ENCODE data around the gene ANKRD6.
A peak's percentile ranks its signal among the peaks of the same experiment; 100 is the strongest.

The ANKRD6 gene

DNA sequence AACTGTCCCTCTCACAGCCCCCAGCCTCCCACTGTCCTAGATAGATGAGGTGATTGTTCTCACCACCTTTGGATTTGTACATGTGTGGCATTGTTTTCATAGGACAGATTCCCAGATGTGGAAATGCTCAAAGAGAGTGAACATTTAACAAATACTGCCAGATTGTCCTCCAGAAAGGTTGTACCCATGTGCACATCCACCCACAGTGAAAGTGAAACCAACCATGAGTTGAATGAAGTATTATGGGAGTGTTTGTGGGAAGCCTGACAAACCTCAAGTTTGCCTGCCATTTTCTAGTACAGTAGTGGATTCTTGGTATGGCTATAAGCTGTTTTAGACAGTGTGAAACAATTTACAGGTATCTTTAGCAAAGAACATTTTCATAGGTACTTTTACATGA, 42.7 kb downstream of the ANKRD6 start:
- no peak for DNase-seq

DNA sequence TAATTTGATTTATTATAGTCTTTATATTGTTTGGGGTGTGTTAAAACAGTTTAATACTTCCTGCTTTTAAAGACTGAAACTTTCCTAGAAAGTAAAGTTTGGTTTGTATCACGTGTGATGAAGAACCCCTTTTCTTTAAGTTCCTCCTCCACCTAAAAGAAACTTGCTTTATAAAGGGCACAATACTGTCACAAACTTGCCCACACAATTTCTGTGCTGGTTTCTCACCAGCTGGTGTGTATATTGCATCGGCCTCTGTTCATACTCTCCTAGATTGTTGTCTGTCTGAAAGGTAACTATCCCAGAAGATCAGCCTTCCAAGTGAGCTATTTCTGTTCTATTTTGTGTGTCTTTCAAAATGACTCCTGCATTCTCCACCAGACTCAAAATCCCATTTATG, 46.9 kb downstream of the ANKRD6 start:
- no peak for DNase-seq

DNA sequence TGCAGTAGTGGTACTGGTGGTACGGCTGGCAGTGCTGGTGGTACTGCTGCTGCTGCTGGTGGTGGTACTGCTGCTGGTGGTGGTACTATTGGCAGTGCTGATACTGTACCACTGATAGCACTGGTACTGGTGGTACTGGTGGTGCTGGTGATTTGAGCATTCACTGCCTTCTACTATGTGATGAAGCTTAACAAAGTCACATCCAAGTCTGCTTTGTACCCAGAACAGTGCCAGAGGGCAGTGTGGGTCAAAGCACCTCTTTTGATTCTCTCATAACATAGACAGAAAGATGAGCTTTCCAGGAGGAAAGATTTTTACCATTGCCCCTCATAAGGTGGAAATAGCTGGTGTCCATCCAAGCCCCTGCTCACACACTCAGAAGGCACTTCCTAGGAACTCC, 48.7 kb downstream of the ANKRD6 start:
- DNase-seq: no peak

DNA sequence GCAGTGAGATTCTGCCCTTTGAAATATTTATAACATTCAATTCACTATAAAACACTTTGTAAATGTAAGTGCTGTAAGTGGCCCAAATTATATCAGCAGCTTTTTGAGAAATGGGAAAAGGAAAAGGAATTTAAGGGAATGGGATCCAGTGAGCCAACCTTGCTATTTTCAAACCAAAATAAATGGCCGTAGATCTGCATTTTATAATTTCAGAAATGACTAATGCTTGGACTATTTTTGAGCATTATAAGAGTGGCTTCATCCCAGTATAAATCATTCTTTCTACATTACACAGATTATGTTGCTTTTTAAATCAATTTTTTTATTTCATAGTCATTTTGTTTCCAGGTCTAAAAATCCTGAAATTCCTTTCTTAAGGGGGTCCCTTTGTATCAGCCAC, 49.2 kb downstream of the ANKRD6 start:
- no peak for DNase-seq

DNA sequence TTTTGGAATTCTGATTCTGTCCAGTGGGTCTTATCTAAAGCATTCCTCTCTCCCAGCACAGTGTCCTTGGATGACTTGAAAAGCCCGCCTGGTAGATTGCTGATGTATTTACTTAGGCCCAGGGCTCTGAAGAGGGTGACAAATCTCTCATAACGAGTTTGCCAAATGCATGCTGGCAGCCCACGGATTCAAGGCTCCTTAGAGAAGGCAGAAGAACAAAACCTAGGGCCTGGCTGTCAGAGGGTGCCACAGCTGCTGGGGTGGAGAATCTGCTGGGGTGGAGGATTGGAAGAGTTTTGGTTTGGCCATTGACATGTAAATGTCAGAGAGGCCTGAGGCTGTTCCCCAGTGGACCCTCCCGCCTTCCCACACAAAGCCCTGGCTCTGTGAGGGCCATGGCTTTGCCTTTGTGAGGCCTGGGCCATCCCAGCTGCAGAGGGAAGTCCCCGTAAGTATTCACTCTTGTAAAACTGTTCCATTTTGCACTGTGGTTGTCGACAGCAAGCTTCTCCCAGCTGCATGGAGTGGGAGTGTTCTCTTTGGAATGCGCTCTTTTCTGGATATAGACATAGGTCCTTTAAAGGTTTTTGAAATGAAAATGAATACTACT, 50.3 kb downstream of the ANKRD6 start:
- DNase-seq: no peak

DNA sequence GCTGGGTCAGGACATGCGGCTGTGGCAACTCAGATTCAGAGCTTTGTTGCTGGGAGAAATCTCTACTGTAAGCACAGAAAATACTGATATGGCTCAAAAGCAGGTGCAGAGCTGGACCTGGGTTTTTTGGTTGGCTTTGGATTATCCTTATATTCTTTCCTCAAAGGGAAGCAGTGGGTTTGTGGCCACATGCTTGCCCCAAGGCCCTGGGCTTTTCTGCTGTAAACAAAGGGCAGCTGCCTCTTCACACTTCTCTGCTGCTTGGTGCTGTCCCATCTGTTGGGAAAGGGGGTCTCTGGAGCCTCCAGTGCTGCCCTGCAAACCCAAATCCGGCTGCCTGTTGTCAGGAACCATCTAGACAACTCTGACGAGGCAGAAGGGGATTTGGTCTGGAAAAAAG, 52.4 kb downstream of the ANKRD6 start:
- DNase-seq: peak; percentile 18

DNA sequence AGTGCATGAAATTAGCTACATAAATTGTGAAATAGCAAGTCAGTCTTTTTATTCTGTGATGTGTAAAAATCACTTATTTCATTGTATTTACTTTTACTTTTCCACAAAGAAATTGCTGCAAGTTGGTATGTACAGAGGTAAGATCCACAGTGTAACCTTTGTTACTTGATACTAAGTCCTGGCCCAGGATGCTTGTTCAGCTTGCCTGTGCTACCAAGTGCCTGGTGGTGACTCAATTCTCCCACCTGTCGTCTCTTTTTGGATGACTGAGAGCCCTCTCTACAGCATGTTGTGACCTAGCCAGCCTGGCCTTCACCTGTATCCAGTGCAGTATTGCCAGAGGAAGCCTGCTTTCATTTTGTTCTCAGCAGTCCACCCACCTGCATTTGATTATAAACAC, 54.9 kb downstream of the ANKRD6 start:
- peak; percentile 77 for DNase-seq

DNA sequence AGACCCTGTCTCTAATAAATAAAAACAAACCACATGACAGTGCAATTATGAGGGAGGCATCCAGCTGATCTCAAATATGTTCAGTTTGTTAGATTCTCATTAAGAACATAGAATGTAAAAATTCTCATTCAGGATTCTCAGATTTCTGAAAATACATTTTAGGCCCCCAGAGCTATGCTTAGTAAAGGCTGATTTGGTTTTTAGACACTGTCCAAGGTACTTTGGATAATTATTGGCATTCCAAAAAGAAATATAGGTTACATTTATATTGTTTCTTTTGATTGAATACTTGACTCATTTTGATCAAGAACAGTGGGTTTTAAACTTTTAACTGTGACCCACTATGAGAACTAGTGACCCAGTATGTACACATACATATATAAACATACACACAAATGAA, 55.5 kb downstream of the ANKRD6 start:
- DNase-seq: no peak

DNA sequence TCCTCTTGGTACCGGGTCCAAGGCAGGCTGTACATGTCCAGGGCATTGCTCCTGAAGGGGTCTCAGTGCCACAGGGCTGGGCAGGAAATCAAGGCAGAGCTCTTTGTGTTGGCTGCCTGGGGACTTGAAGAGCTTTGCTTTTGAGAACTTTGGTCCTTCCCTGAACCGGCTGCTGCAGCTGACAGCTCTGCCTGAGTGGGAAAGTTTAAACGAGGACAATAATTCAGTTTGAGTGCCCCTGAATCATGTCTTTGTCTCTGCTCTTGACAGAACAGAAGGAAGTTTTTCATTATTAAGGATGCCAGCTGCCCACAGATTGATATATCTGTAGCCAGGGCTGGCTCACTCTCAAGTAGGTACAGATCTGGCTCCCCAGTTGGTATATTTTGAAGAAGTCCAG, 56.1 kb downstream of the ANKRD6 start:
- DNase-seq: peak; percentile 20

DNA sequence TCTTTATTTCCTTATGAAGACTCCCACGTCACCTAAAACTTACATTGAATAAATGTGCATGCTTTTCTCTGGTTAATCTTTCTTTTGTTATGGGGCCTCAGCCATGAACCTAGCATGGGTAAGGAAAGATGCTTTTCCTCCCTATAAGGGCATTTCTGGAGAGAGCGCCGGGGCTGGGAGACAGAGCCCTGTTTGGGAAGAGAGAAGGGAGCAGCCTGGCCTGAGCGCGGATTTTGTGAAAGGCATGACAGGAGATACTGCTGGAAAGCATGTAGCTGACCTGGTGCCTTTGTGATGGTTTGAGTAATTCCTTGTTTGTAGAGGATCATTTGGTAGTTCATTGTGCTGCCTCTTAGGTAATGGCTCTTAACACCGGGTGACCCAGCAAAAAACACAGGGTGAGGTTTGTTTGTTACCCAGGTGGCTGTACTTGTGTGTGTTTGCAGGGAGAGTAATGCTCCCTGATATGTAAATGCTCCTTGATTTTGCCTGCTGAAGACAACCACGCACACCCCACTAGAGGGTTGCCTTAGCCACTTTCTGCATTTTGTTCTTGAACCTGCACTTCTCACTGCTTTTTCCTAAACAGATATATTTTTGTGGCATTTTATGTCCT, 59.2 kb downstream of the ANKRD6 start:
- DNase-seq: peak; percentile 32

DNA sequence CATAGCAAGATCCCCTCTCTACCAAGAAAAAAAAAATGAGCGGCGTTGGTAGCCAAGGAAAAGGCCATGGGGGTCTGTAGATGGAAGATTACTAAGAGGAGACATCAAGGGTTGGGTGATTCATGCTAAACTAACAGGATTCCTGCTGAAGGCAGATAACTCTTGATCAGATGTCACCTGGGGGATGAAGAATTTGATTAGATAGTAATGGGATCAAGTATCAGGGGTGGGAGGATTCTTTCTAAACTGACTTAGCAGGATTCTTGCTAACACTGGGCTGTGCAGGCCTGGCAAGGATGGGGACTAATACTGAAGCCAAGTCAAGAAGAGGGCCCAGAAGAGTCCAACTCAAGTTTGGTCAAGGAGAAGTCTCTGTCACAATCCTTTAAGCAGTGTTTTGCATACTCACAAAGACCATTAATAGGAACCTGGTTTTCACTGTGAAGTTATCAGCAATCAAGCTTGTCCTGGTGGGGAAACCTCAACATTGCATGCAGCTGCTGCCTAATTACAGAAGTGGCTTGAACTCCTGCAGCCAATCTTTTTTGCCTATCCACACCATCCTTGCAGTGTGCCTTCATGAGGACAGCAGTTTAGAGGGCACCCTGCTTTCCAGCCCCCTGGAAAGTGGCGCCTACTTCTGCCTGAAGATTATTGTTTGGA, 61.3 kb downstream of the ANKRD6 start:
- no peak for DNase-seq

DNA sequence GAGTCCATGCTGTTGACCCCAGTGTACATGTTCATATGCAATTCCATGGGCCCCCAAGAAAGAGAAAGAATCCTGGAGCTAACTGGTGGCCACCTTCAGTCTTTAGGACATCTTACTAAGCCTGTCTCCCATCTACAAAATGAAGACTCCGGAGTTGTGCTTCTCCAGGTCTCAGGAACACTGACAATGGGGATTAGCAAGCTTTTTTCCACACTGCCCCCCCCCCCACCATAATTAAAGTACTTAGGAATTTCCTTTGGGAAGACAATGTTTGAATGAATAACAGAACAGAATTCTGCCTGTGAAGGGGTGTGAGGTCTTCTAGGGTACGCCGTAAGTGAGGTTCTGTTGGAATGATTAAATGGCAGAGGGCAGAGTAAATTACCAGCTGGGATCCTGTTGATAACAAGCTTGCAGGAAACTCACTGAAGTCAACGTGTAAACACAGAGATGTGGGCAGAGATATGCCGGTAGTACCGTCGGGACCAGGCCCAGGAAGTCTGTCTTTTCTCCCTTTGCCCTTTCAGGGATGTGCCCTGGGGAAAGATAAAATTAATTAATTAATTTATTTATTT, 63.1 kb downstream of the ANKRD6 start:
- DNase-seq: no peak

DNA sequence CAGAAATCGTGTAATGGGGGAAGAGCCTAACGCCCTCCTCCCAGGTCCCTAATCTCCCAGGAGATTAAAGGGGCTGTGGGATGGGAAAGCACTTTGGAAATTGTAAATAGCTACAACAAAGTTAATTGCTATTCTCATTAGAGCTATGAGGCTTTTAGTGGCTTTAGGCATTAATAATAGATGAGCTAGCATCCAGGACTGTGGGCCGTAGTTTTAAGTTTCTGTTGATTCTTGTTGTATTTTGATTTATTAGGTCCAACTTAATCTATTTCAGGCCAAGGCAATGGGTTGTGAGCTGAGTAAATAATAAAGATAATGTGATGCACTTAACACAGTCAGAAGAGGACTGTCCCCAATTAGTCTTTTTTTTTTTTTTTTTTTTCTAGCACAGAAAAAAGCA, 67.7 kb downstream of the ANKRD6 start:
- DNase-seq: no peak

DNA sequence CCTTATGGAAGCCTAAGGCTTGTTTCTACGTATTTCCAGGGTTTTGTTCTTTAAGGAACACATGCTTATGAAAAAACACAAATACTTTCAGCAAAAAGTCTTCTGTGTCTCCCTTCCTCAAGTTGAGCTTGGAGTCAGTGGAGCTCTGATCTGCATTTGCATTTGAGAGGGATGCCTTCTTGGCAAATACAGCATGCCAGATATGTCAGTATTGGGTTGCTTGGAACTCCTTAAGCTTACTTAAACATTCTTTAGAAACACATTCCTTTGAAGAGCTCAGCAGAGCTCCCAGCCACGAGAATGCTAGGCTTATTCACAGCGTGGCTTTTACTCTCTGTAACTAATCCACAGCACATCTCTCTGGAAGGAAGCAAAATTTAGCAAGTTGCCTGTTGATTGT, 68.3 kb downstream of the ANKRD6 start:
- no peak for DNase-seq

DNA sequence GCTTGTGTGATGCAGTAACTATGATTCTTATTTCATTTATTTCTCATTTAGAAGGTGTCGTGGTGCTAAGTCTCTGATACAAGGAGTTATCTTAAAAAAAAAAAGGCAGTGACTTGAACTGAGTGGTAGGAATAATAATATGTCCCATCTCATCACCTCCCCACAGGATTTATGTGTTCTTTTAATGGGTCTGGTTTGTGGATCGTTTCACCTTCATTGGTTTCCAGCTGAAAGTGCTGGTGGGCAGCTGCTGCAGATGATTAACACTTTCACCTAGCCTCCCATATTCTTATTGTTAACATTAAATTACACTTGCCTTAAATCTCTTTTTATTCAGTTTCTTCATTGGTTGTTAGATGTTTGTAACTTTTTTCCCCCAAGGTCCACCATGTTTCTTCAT, 68.8 kb downstream of the ANKRD6 start:
- DNase-seq: no peak

DNA sequence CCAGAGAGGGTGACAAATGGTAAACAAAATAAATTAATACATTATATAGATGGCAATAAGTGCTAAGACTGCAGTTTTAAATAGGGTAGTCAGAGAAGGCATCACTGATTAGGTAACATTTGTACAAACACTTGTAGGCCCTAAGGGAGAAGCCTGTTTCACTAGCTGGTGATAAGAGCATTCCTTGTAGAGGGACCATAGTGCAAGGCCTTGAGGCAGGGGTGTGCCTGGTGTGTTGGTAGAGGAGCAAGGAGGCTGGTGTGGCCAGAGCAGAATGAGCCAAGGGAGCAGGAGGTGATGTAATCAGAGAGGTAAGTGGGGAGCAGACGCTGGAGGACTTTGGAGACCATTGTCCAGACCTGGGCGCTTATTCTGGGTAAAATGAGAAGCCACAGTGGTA, 70.7 kb downstream of the ANKRD6 start:
- no peak for DNase-seq

DNA sequence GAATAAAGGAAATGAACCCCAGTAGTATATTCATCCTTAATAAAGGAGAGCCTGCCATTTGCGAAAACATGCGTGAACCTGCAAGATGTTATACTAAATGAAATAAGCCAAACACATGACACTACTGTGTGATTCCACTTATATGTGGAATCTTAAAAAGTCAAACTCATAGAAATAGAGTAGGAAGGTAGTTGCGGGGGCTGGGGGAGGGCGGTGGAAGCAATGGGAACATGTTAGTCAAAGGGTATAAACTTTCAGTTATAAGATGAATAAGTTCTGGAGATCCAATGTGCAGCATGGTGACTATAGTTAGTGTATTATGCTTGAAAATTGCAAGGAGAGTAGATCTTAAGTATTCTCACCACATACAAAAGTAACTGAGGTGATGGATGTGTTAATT, 72.9 kb downstream of the ANKRD6 start:
- DNase-seq: no peak

DNA sequence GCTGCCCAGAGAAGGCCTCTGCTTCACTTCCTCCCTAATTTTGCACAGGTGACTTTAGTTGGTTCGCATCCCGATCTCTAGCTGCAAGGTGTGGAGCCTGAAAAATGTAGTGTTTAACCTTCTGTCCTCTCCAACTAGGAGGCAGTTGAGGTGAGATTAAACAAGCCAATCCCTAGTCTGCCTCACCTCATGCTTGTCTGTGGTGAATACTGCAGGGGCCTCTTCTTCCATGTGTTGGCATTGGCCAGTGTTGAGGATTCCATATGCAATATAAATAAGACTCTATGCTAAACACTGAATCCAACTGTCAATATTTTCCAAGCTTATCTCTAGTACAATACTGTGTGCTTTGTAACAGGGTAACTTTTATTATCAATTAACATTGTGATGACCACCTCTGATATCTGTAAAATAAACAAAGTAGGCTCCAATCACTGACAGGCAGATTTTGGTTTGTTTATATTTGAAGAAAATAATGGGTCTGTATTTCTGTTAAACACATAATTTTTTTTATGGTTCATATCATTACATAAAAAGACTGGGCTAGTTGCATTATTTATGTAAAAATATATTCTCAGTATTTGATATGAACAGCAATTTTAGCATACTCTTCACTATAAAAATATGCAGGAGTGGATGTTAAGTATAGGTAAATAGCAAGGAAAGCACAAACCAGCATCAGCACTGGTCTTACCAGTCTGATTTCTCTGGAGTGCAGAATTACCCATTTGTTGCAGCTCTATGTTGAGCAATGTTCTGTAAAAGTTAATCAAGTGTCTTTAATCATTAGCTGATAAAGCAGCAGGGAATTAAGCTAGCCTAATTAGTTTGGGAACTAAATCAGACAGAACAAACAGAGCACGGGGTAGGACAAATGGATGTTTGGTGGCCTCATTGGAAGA, 74.0 kb downstream of the ANKRD6 start:
- no peak for DNase-seq

DNA sequence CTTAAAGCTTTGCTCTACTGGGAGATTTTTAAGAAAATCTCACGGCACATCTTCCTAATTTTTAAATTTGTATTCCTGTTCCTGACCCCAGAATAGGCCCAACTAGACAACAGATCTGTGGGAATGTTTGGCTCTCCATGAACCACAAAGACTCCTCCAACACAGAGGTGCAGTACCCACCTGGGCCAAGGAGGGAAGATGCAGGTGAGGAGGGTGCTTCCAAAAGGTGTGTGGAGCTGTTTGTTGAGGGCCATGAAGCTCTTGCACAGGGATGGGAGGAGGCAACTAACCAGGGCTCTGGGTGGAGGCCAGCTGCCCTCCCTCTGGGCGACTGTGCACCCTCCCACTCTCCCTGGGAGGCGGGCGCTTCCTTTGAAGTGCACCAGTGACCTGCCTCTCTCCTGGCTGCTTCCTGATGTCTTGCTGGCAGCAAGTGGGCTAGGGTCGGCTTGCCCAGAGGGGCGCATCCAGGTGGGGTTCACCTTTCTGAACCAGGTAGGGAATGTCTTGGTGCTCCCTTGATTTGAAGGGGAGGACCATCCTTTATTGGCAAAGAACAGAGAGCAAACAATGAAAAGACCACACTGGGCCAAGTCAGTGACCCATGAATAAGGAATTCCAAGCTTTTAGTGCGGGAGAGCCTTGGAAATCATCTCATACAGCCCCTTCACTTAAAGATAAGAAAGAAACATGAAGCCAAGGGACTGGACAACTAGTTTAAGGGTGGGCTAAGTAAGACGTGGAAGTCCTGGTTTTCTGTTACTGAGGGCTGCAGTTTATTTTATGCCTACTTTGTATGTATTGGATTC, 76.0 kb downstream of the ANKRD6 start:
- no peak for DNase-seq

DNA sequence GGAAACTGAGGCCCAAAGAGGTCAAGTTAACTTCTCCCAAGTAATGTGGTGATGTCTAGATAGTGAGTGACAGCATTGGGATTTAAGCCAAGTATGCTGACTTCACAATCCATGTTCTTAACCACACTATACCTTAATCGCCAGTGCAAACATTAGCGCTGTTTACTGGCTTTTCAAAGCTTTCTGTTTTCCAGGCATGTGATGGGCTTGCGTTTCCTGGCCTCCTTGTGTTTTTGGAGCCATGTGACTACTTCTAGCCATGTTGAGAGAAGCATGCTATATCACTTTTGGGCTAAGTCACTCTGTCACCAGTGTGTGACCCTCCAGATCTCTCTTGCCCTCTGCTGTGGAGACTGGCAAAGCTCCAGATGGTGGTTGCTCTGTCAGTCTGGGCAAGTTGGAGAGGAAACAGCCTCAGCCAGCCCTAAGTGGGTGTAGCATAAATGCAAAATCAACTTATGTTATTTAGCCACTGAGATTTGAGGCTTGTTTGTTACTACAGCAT, 76.9 kb downstream of the ANKRD6 start:
- DNase-seq: no peak

DNA sequence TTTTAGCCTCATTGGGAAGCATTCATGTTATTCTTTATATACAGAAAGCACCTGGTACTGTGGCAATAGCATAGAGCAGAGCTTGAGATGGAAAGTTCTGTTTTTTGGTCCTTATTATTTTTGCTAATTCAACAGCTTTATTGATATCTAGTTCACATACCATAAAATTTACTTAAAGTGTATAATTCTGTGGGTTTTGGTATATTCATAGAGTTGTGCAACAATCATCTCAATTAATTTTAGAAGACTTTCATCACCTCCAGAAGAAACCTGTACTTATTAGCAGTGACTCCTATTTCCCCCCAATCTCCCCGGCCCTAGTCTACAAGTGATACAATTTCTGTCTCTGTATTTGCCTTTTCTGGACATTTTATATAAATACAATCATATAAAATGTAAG, 77.4 kb downstream of the ANKRD6 start:
- DNase-seq: no peak

DNA sequence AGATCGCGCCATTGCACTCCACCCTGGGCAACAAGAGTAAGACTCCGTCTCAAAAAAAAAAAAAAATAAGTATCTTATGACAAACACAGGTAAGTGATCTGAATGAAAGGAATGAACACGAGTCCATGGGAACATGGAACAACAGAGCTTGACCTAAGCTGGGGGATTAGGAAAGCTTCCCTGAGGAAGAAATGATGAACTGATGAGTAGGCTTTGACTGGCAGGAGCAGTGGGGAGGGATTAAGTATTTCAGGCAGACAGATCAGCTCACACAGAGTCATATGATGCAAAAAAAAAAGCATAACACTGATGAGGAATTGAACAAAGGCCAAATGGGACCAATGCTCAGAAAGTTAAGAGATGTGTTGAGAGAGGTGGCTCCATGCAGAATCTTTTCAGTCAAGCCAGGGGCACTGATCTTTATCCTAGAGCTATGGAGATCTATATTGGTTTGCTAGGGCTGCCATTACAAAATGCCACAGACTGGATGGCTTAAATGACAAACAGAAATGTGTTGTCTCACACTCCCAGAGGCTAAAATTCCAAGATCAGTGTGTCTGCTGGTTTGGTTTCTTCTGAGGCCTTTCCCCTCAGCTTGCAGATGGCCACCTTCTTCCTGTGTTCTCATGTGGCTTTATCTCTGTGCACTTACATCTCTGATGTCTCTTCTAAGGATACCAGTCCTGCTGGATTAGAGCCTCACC, 85.6 kb downstream of the ANKRD6 start:
- no peak for DNase-seq
